HG03135 (cell line): ENCODE measurements around the gene GNA12.
"Not testable (repeated sequence)": the region's sequence is repeated elsewhere in the genome, so short reads cannot be mapped to it uniquely, and the experiment has no call there.

Source experiments
- ATAC-seq: cut with Tn5 transposase; IDR thresholded peaks from one replicate; pipeline ENCODE4 v1.9.1; 2021; ENCODE audit warnings: mild to moderate bottlenecking, moderate library complexity; ENCODE audit not compliant: unreplicated experiment

Gene GNA12

GRCh38 chr7:2681929-2682799 is 161.9 kb downstream of the GNA12 start:
- ATAC-seq = no peak

GRCh38 chr7:2680792-2681490 is 163.2 kb downstream of the GNA12 start:
- ATAC-seq = no peak

GRCh38 chr7:2680256-2680655 is 163.9 kb downstream of the GNA12 start:
- ATAC-seq = no peak

- ATAC-seq = not testable (repeated sequence)
Measured at GRCh38 chr7:2679135-2680127, 164.7 kb downstream of the GNA12 start.

- ATAC-seq = not testable (repeated sequence)
Measured at GRCh38 chr7:2678454-2678853, 165.7 kb downstream of the GNA12 start.
